ENCODE measurements around the gene NIM1K.

The NIM1K gene

GRCh38 chr5:43221502-43221901, 29.5 kb downstream of the NIM1K start (continued):
- TF ChIP-seq, protein P1, sequence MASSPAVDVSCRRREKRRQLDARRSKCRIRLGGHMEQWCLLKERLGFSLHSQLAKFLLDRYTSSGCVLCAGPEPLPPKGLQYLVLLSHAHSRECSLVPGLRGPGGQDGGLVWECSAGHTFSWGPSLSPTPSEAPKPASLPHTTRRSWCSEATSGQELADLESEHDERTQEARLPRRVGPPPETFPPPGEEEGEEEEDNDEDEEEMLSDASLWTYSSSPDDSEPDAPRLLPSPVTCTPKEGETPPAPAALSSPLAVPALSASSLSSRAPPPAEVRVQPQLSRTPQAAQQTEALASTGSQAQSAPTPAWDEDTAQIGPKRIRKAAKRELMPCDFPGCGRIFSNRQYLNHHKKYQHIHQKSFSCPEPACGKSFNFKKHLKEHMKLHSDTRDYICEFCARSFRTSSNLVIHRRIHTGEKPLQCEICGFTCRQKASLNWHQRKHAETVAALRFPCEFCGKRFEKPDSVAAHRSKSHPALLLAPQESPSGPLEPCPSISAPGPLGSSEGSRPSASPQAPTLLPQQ (tag by site-specific recombination; IDR thresholded peaks at IDR 0.05) = no peak
- no peak for TF ChIP-seq ZFP69B (tag by site-specific recombination; IDR thresholded peaks at IDR 0.05)
- TF ChIP-seq ZNF513 (tag by site-specific recombination; IDR thresholded peaks at IDR 0.05) = no peak
- TF ChIP-seq ZNF843 (tag by site-specific recombination; IDR thresholded peaks at IDR 0.05) = no peak

- CTCF ChIA-PET = interaction anchor here (0.6 to 4.1 kb wide), 5 partner anchors 73 to 164 kb away, joined by 3 to 36 read pairs (median 4); partner anchors contain the start of gene HMGCS1
- Histone ChIP-seq H3K4me3 (ENCODE audit: low read depth, low read length) (no peak overlapping the region), H3K4me1 (ENCODE audit: control insufficient read depth, insufficient read depth, low read length) (no peaks in the 10 kb centered on the region), H3K36me3 (ENCODE audit: control insufficient read depth in 2 of 2, insufficient read depth in 1 of 2, low read length in 2 of 2) (no peaks in the 10 kb centered on the region; a peak in 1 of 3 replicates), H3K27ac (ENCODE audit: extremely low read depth, low read depth, low read length) (no peak overlapping the region), H3K9me3 (ENCODE audit: control insufficient read depth, insufficient read depth, low read depth, low read length) (no peaks in the 10 kb centered on the region)
- POLR2A ChIA-PET = interaction anchor here (0.6 to 0.9 kb wide), 2 partner anchors 8 to 104 kb away, joined by 4 to 7 read pairs; no protein-coding TSS in a partner anchor
- TF ChIP-seq ZBTB21 (tag by site-specific recombination; IDR thresholded peaks at IDR 0.05) = no peak
These were observed 33.7 kb downstream of the NIM1K start for GRCh38 chr5:43225649-43226245.

DNA sequence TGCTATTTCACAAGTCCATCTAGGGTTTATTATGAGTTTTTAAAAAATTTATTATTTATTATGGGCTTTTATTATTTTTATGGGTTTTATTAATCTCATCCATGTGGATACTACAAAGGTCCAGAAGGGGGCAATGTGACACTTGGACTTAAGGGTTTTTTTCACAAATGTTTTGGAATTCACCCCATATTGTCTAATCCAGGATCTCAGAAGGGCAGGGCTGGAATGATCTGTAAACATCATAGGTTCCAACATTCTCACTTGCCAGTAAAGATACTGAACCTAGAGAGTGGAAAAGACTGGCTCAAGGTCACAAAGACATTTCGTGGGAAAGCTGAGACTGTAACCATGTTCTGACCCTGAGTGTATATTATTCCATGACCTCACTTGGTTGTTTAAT, 35.6 kb downstream of the NIM1K start:
- no peaks in the 10 kb centered on the region; a peak in 1 of 3 replicates for H3K36me3 ChIP-seq (ENCODE audit: control insufficient read depth in 2 of 2, insufficient read depth in 1 of 2, low read length in 2 of 2)
- POLR2A ChIA-PET = no interaction called here
- H3K27ac ChIP-seq (ENCODE audit: extremely low read depth, low read depth, low read length) = no peak overlapping the region
- CTCF ChIA-PET = interaction anchor here (0.6 to 4.1 kb wide), 9 partner anchors 9 to 165 kb away, joined by 3 to 36 read pairs (median 4); no protein-coding TSS in a partner anchor
- no peak overlapping the region for H3K4me3 ChIP-seq (ENCODE audit: low read depth, low read length)
- no peaks in the 10 kb centered on the region for H3K9me3 ChIP-seq (ENCODE audit: control insufficient read depth, insufficient read depth, low read depth, low read length)
- no peaks in the 10 kb centered on the region for H3K4me1 ChIP-seq (ENCODE audit: control insufficient read depth, insufficient read depth, low read length)
- TF ChIP-seq ZBTB48 (tag by site-specific recombination; IDR thresholded peaks at IDR 0.05) = no peak
- peak; percentile 44 for TF ChIP-seq ZNF654 (tag by site-specific recombination; IDR thresholded peaks at IDR 0.05; ENCODE audit: low read depth)

- no peaks in the 10 kb centered on the region for H3K4me1 ChIP-seq (ENCODE audit: control insufficient read depth, insufficient read depth, low read length)
- ChIA-PET CTCF (interaction anchor here (0.5 to 3.7 kb wide), 3 partner anchors 22 to 253 kb away, joined by 5 to 25 read pairs (median 5); partner anchors contain the start of gene TMEM267), POLR2A (no interaction called here)
- no peak overlapping the region for H3K4me3 ChIP-seq (ENCODE audit: low read depth, low read length)
- H3K9me3 ChIP-seq (ENCODE audit: control insufficient read depth, insufficient read depth, low read depth, low read length) = no peaks in the 10 kb centered on the region
- H3K36me3 ChIP-seq (ENCODE audit: control insufficient read depth in 2 of 2, insufficient read depth in 1 of 2, low read length in 2 of 2) = no peaks in the 10 kb centered on the region; a peak in 1 of 3 replicates
- no peak overlapping the region for H3K27ac ChIP-seq (ENCODE audit: extremely low read depth, low read depth, low read length)
- TF ChIP-seq ZNF837 (tag by site-specific recombination; IDR thresholded peaks at IDR 0.05) = no peak
- TF ChIP-seq ZNF518A (tag by site-specific recombination; conservative IDR thresholded peaks at IDR 0.05; ENCODE audit: low read depth) = no peak
- TF ChIP-seq, protein P2, sequence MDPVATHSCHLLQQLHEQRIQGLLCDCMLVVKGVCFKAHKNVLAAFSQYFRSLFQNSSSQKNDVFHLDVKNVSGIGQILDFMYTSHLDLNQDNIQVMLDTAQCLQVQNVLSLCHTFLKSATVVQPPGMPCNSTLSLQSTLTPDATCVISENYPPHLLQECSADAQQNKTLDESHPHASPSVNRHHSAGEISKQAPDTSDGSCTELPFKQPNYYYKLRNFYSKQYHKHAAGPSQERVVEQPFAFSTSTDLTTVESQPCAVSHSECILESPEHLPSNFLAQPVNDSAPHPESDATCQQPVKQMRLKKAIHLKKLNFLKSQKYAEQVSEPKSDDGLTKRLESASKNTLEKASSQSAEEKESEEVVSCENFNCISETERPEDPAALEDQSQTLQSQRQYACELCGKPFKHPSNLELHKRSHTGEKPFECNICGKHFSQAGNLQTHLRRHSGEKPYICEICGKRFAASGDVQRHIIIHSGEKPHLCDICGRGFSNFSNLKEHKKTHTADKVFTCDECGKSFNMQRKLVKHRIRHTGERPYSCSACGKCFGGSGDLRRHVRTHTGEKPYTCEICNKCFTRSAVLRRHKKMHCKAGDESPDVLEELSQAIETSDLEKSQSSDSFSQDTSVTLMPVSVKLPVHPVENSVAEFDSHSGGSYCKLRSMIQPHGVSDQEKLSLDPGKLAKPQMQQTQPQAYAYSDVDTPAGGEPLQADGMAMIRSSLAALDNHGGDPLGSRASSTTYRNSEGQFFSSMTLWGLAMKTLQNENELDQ (tag by site-specific recombination; IDR thresholded peaks at IDR 0.05; ENCODE audit: low read depth) = no peak
- TF ChIP-seq MYNN (tag by site-specific recombination; IDR thresholded peaks at IDR 0.05; ENCODE audit: borderline replicate concordance) = no peak
- no peak for TF ChIP-seq ZNF521 (tag by site-specific recombination; IDR thresholded peaks at IDR 0.05)
- TF ChIP-seq ZNF266 (tag by site-specific recombination; IDR thresholded peaks at IDR 0.05; ENCODE audit: low read depth) = no peak
- no peak for TF ChIP-seq ZNF132 (tag by site-specific recombination; IDR thresholded peaks at IDR 0.05; ENCODE audit: borderline replicate concordance)
- no peak for TF ChIP-seq ZNF18 (tag by site-specific recombination; IDR thresholded peaks at IDR 0.05)
- TF ChIP-seq ZNF121 (tag by site-specific recombination; IDR thresholded peaks at IDR 0.05) = no peak
These were observed 38.7 kb downstream of the NIM1K start for GRCh38 chr5:43230707-43231106.
